ENCODE results near the gene TBC1D16. TPM values are rescaled to one million over a fixed set of nuclear protein-coding genes. Genes with fewer than 3 reads are reported as not detected.

TBC1D16 gene
- total and polyA plus RNA-seq, 2 experiments from 2014 or later: 9.2 to 22.4 TPM

DNA sequence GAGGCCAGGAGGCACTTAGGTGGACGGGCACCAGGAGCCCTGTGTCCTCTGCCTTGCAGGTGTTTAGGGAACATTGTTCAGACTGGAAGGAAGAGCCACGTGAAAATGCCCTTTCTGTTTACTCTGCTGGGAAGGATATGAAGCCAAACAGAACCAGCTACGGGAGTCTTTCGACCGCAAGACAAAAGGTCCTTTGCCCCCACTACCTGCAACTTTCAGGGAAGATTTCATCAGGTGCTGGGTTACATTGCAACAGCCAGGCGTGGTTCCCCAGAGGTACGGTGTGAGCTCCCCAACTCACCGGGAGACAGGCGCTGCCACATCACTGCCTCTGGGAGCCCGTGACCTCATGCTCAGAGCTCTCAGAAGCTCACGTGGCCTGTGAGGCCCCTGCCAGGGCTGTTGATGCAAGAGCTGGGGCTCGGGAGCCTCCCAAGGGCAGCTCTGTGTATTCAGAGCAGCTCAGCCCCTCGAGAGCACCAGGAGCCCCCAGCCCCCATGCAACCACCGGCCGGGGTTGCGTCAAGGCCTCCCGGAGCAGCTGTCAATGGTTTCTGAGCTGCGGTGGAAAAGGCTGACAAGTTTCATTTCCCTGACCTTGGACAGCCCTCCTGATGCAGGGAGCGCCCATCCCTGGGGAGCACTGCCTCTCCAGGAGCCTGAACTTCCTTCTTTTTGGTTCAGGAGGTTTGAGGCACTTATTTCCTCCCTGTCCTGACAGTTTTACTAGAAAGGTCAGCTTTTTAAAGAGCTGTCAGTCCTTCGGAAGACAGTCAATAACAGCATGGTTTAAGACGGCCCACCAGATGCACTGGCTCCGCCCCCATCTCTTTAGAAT, 42.1 kb downstream of the TBC1D16 start:
- Histone ChIP-seq H3K9me2 (ENCODE audit: insufficient read depth) (no peaks in the 10 kb centered on the region), H3K4me1 (ENCODE audit: insufficient read depth) (peaks cover 19% of the 10 kb centered on the region), H3K36me3 (ENCODE audit: low read depth) (no peaks in the 10 kb centered on the region), H3K27me3 (replicated peaks; ENCODE audit: insufficient read depth) (no peaks in the 10 kb centered on the region), H3K9me3 (ENCODE audit: low read depth) (no peaks in the 10 kb centered on the region), H3K27ac (peak overlapping the region; percentile 65), H3K9ac (peak overlapping the region; percentile 70), H3K4me3 (peak overlapping the region; percentile 47), H3K4me2 (ENCODE audit: unreplicated experiment) (peak overlapping the region; percentile 67), H4K20me1 (ENCODE audit: insufficient read depth) (no peaks in the 10 kb centered on the region), H2AFZ (peak overlapping the region; percentile 82), H3F3A (ENCODE audit: insufficient read depth) (no peaks in the 10 kb centered on the region), H3K79me2 (ENCODE audit: insufficient read depth) (no peaks in the 10 kb centered on the region)
- in situ Hi-C loops (cut with MboI): loop anchor here (10.0 kb wide), 2 partner anchors 149 to 209 kb away; no protein-coding TSS in a partner anchor
- DNase-seq: peak; percentile 98
- TF ChIP-seq EZH2phosphoT487 (IDR thresholded peaks at IDR 0.05; ENCODE audit: insufficient read depth, low read depth): no peak
- TF ChIP-seq EZH2 (IDR thresholded peaks at IDR 0.05; ENCODE audit: insufficient read depth, poor library complexity, severe bottlenecking): no peak
- 18% methylated on average over 22 of the region's 22 CpGs for WGBS, 2 experiments (ENCODE audit: low coverage in 1 of 2, low lambda C conversion rate in 2 of 2, missing lambda C conversion rate in 2 of 2)

GRCh38 chr17:79992649-79993389, 42.9 kb downstream of the TBC1D16 start:
- no peaks in the 10 kb centered on the region for H3K36me3 ChIP-seq (ENCODE audit: low read depth)
- H3K9me3 ChIP-seq (ENCODE audit: low read depth): no peaks in the 10 kb centered on the region
- H2AFZ ChIP-seq: peak overlapping the region; percentile 82
- 67 to 83% methylated on average over 9 to 10 of the region's 10 CpGs for WGBS, 2 experiments (ENCODE audit: low coverage in 1 of 2, low lambda C conversion rate in 2 of 2, missing lambda C conversion rate in 2 of 2)
- H3F3A ChIP-seq (ENCODE audit: insufficient read depth): peaks cover 3% of the 10 kb centered on the region; the same call in 1 of the 2 replicates
- peak overlapping the region; percentile 67 for H3K4me2 ChIP-seq (ENCODE audit: unreplicated experiment)
- in situ Hi-C loops (cut with MboI): loop anchor here (10.0 kb wide), 2 partner anchors 148 to 208 kb away; no protein-coding TSS in a partner anchor
- H3K4me1 ChIP-seq (ENCODE audit: insufficient read depth): peaks cover 23% of the 10 kb centered on the region
- no peaks in the 10 kb centered on the region for H3K79me2 ChIP-seq (ENCODE audit: insufficient read depth)
- H3K27me3 ChIP-seq (replicated peaks; ENCODE audit: insufficient read depth): no peaks in the 10 kb centered on the region
- no peaks in the 10 kb centered on the region for H3K9me2 ChIP-seq (ENCODE audit: insufficient read depth)
- DNase-seq: peak; percentile 35
- H3K9ac ChIP-seq: peak overlapping the region; percentile 70
- peak overlapping the region; percentile 65 for H3K27ac ChIP-seq
- peak overlapping the region; percentile 47 for H3K4me3 ChIP-seq
- H4K20me1 ChIP-seq (ENCODE audit: insufficient read depth): no peaks in the 10 kb centered on the region
- TF ChIP-seq EZH2 (IDR thresholded peaks at IDR 0.05; ENCODE audit: insufficient read depth, poor library complexity, severe bottlenecking): no peak
- no peak for TF ChIP-seq EZH2phosphoT487 (IDR thresholded peaks at IDR 0.05; ENCODE audit: insufficient read depth, low read depth)

DNA sequence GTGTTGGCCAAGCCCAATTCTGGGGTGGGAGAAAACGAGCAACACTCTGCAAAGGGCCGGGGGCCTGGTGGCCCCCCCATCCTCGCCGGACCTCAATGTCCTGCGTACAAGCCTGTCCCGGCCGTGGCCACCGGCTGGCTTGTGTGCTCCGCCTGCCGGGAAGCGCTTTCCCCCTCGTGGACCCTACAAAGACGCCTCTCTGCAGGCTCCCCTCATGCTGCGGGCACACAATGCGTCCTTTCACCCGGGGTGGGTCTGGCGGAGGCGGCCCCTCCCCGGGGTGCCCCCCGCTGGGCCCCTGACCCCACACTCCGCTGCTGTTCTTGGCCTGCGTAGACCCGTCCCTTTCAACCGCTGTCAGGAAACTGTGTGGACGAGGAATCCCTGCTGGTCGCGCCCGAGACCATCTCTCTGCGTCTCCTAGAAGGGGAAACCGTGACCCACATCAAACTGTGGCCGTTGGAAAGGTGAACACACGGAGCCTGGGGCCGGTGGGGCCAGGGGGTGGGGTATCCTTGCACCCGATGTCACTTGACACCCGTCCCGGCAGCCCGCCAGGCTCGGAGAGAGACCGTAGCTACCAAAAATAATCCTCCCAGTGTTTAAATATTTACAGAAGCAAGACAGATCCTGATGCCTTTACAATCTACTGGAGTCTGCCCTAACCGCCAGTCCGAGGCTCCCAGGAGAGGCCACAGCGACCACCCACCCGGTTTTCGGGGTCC, 43.6 kb downstream of the TBC1D16 start:
- no peaks in the 10 kb centered on the region for H3K9me2 ChIP-seq (ENCODE audit: insufficient read depth)
- peak overlapping the region; percentile 50 for H3K4me3 ChIP-seq
- H4K20me1 ChIP-seq (ENCODE audit: insufficient read depth): no peaks in the 10 kb centered on the region
- TF ChIP-seq EZH2phosphoT487 (IDR thresholded peaks at IDR 0.05; ENCODE audit: insufficient read depth, low read depth) (no peak), EZH2 (IDR thresholded peaks at IDR 0.05; ENCODE audit: insufficient read depth, poor library complexity, severe bottlenecking) (no peak)
- peak overlapping the region; percentile 76 for H2AFZ ChIP-seq
- peaks cover 10% of the 10 kb centered on the region; the same call in 1 of the 2 replicates for H3F3A ChIP-seq (ENCODE audit: insufficient read depth)
- peak overlapping the region; percentile 70 for H3K9ac ChIP-seq
- H3K79me2 ChIP-seq (ENCODE audit: insufficient read depth): no peaks in the 10 kb centered on the region
- peak; percentile 27 for DNase-seq
- 21 to 24% methylated on average over 24 to 44 of the region's 44 CpGs for WGBS, 2 experiments (ENCODE audit: low coverage in 1 of 2, low lambda C conversion rate in 2 of 2, missing lambda C conversion rate in 2 of 2)
- H3K27me3 ChIP-seq (replicated peaks; ENCODE audit: insufficient read depth): no peaks in the 10 kb centered on the region
- peaks cover 31% of the 10 kb centered on the region for H3K4me1 ChIP-seq (ENCODE audit: insufficient read depth)
- in situ Hi-C loops (cut with MboI): loop anchor here (10.0 kb wide), 2 partner anchors 147 to 207 kb away; no protein-coding TSS in a partner anchor
- H3K4me2 ChIP-seq (ENCODE audit: unreplicated experiment): peak overlapping the region; percentile 74
- H3K36me3 ChIP-seq (ENCODE audit: low read depth): no peaks in the 10 kb centered on the region
- H3K9me3 ChIP-seq (ENCODE audit: low read depth): no peaks in the 10 kb centered on the region
- H3K27ac ChIP-seq: no peak overlapping the region

Data from GM23248 (cell line).